A673 (cell line): Measurements from ENCODE around the gene PKD1. TPM values are rescaled to one million over a fixed set of nuclear protein-coding genes. Genes with fewer than 3 reads are reported as not detected.

Experiments used
- BruUV-seq: library from RNA; stranded (reverse); fragments of 400-500 nt; replicated peaks from 2 replicates; lab custom pipeline; 2021; lab: Mats Ljungman, UMichigan
- CTCF ChIA-PET: fragments of 300-600 bp; sonication (Branson Sonifier 250); formaldehyde crosslinking; loops from one replicate; lab custom pipeline; 2022; ENCODE audit warnings: antibody characterized with exemption; lab: Charles Lee
- POLR2A ChIA-PET: fragments of 300-600 bp; sonication (Branson Sonifier 250); formaldehyde crosslinking; loops from one replicate; lab custom pipeline; 2022; ENCODE audit warnings: antibody characterized with exemption; ENCODE audit not compliant: low non-redundant PET; lab: Charles Lee
- DNase-seq: peaks from one replicate; pipeline ENCODE4 v3.0.0-alpha.2; 2015; ENCODE audit warnings: low spot score
- H3K27ac ChIP-seq: fragments of 200-600 bp; sonication (generic); 2 replicates; pipeline ENCODE4 v1.5.1; 2016; ENCODE audit warnings: mixed run types, low read depth, mild to moderate bottlenecking, mixed read lengths, antibody characterized with exemption, low read length; ENCODE audit not compliant: poor library complexity, severe bottlenecking
- H3K27me3 ChIP-seq: fragments of 200-600 bp; sonication (generic); replicated peaks from 2 replicates; pipeline ENCODE4 v1.6.1; 2017; ENCODE audit warnings: mixed run types, low read depth, mild to moderate bottlenecking, mixed read lengths, antibody characterized with exemption, low read length; ENCODE audit not compliant: insufficient read depth, poor library complexity
- H3K36me3 ChIP-seq: fragments of 200-600 bp; sonication (generic); 2 replicates; pipeline ENCODE4 v1.6.1; 2016; ENCODE audit warnings: mixed run types, mild to moderate bottlenecking, mixed read lengths, antibody characterized with exemption, low read length; ENCODE audit not compliant: insufficient read depth, poor library complexity, severe bottlenecking
- H3K4me1 ChIP-seq: fragments of 200-600 bp; sonication (generic); 2 replicates; pipeline ENCODE4 v1.6.1; 2017; ENCODE audit warnings: mixed run types, mild to moderate bottlenecking, mixed read lengths, antibody characterized with exemption, low read length; ENCODE audit not compliant: insufficient read depth, poor library complexity, severe bottlenecking
- H3K4me3 ChIP-seq: fragments of 200-600 bp; sonication (generic); 2 replicates; pipeline ENCODE4 v1.5.1; 2016; ENCODE audit warnings: low read depth, mixed run types, mild to moderate bottlenecking, mixed read lengths, low read length; ENCODE audit not compliant: poor library complexity, severe bottlenecking
- H3K9me3 ChIP-seq: fragments of 200-600 bp; sonication (generic); 2 replicates; pipeline ENCODE4 v1.6.1; 2016; ENCODE audit warnings: mixed run types, low read depth, mild to moderate bottlenecking, mixed read lengths, antibody characterized with exemption, low read length; ENCODE audit not compliant: poor library complexity, severe bottlenecking
- EZH2 ChIP-seq: fragments of 200-600 bp; sonication (generic); IDR thresholded peaks from 2 replicates; pipeline ENCODE4 v1.6.1; 2017; ENCODE audit warnings: borderline replicate concordance, low read depth, mild to moderate bottlenecking, mixed read lengths, antibody characterized with exemption, low read length; ENCODE audit not compliant: poor library complexity, severe bottlenecking
- intact Hi-C: fragments of 100-400 bp; cut with micrococcal nuclease; formaldehyde crosslinking; loops from one replicate; pipeline ENCODE4 v1.10.0; 2022; ENCODE audit not compliant: unreplicated experiment
- total RNA-seq: library from RNA; stranded (reverse); gene quantifications from 2 replicates; pipeline ENCODE4 v1.2.3, GENCODE V29; 2021
- TF ChIP-seq, protein P1 (sequence below): fragments of 300-800, 200-600 bp; sonication (generic); conservative IDR thresholded peaks from 2 replicates; pipeline ENCODE4 v1.5.1; 2017; ENCODE audit warnings: low read depth, mild to moderate bottlenecking, antibody characterized with exemption, low read length, moderate library complexity, mixed read lengths

The PKD1 gene
- total RNA-seq, 1 experiment from 2014 or later = 121 TPM

- POLR2A ChIA-PET = no interaction called here
Observed at GRCh38 chr16:2063861-2064260, 71.8 kb downstream of the PKD1 start.

DNA sequence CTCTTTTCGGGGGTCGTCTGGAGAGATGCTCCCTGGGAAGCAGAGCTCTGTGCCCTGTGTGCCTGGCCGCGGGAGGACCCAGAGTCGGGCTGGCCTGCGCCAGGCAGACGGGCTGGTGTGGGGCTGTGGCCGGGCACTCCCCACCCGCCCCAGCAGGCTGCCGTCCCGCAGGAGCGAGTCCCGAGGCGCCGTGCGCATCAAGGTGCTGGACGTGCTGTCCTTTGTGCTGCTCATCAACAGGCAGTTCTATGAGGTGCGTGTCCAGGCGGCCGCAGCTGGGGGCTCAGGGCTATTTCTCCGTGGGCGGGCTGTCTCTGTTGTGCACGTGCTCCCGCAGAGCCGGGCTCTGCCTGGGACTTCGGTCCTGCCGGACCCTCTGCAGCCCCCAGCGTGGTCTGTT, 72.9 kb downstream of the PKD1 start:
- H3K4me1 ChIP-seq = no peaks in the 10 kb centered on the region
- DNase-seq = no peak
- POLR2A ChIA-PET = no interaction called here
- no peak overlapping the region for H3K4me3 ChIP-seq
- H3K9me3 ChIP-seq = no peaks in the 10 kb centered on the region
- no peak overlapping the region for H3K27ac ChIP-seq
- H3K27me3 ChIP-seq = no peaks in the 10 kb centered on the region
- intact Hi-C loops = no loop called here
- CTCF ChIA-PET = no interaction called here
- no TSS peak for BruUV-seq
- H3K36me3 ChIP-seq = peaks cover 8% of the 10 kb centered on the region
- TF ChIP-seq EZH2 = no peak
- TF ChIP-seq, protein P1, sequence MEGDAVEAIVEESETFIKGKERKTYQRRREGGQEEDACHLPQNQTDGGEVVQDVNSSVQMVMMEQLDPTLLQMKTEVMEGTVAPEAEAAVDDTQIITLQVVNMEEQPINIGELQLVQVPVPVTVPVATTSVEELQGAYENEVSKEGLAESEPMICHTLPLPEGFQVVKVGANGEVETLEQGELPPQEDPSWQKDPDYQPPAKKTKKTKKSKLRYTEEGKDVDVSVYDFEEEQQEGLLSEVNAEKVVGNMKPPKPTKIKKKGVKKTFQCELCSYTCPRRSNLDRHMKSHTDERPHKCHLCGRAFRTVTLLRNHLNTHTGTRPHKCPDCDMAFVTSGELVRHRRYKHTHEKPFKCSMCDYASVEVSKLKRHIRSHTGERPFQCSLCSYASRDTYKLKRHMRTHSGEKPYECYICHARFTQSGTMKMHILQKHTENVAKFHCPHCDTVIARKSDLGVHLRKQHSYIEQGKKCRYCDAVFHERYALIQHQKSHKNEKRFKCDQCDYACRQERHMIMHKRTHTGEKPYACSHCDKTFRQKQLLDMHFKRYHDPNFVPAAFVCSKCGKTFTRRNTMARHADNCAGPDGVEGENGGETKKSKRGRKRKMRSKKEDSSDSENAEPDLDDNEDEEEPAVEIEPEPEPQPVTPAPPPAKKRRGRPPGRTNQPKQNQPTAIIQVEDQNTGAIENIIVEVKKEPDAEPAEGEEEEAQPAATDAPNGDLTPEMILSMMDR = no peak

More at GRCh38 chr16:2063861-2064260, 71.8 kb downstream of the PKD1 start:
- no peak for DNase-seq
- CTCF ChIA-PET = no interaction called here
- no peaks in the 10 kb centered on the region for H3K9me3 ChIP-seq
- H3K4me1 ChIP-seq = no peaks in the 10 kb centered on the region
- H3K4me3 ChIP-seq = no peak overlapping the region
- no peak for TF ChIP-seq EZH2
- TF ChIP-seq, protein P1 = no peak
- BruUV-seq = no TSS peak
- peaks cover 8% of the 10 kb centered on the region for H3K36me3 ChIP-seq
- H3K27ac ChIP-seq = no peak overlapping the region
- H3K27me3 ChIP-seq = no peaks in the 10 kb centered on the region
- intact Hi-C loops = no loop called here

GRCh38 chr16:2061526-2061925, 74.2 kb downstream of the PKD1 start:
- peaks cover 7% of the 10 kb centered on the region for H3K36me3 ChIP-seq
- no peaks in the 10 kb centered on the region for H3K9me3 ChIP-seq
- no peak overlapping the region for H3K4me3 ChIP-seq
- CTCF ChIA-PET = no interaction called here
- no peaks in the 10 kb centered on the region for H3K27me3 ChIP-seq
- intact Hi-C loops = no loop called here
- POLR2A ChIA-PET = no interaction called here
- DNase-seq = no peak
- no peak for TF ChIP-seq EZH2
- TF ChIP-seq, protein P1 = no peak
- no peaks in the 10 kb centered on the region for H3K4me1 ChIP-seq
- BruUV-seq = no TSS peak
- no peak overlapping the region for H3K27ac ChIP-seq
